Brain microvascular endothelial cell (primary cell): ENCODE data around the gene SNX25.
"Not testable (repeated sequence)": the region's sequence is repeated elsewhere in the genome, so short reads cannot be mapped to it uniquely, and the experiment has no call there.

Source experiments
- DNase-seq: peaks from one replicate; pipeline ENCODE4 v3.0.0-alpha.2; 2020
- H3K27ac ChIP-seq: fragments of 250-450 bp; sonication (Bioruptor Pico); 2 replicates; pipeline ENCODE4 v1.5.1; 2020; ENCODE audit warnings: mild to moderate bottlenecking, moderate library complexity
- H3K27me3 ChIP-seq: fragments of 250-450 bp; sonication (Bioruptor Pico); replicated peaks from 2 replicates; pipeline ENCODE4 v1.5.1; 2020; ENCODE audit warnings: mild to moderate bottlenecking
- H3K36me3 ChIP-seq: fragments of 250-450 bp; sonication (Bioruptor Pico); replicated peaks from 2 replicates; pipeline ENCODE4 v1.5.1; 2020; ENCODE audit warnings: mild to moderate bottlenecking
- H3K4me3 ChIP-seq: 2 replicates; pipeline ENCODE4 v1.5.1; 2011; ENCODE audit warnings: low read depth, mild to moderate bottlenecking, control low read depth, low read length, moderate library complexity
- CTCF ChIP-seq: IDR thresholded peaks from 2 replicates; pipeline ENCODE4 v1.5.1; 2011; ENCODE audit warnings: low read depth, mild to moderate bottlenecking, moderate library complexity, low read length, control low read depth, inconsistent platforms; ENCODE audit errors: missing control alignments
- in situ Hi-C: cut with HindIII; loops from 2 replicates; pipeline ENCODE4 v1.10.0; 2017; ENCODE audit warnings: low sequenced_read_pairs, low pct_ligation_motif_present

The SNX25 gene

GRCh38 chr4:185238215-185238681 lies 28.9 kb downstream of the SNX25 start:
- in situ Hi-C loops = no loop called here
- Histone ChIP-seq H3K4me3 (no peak overlapping the region), H3K27me3 (no peaks in the 10 kb centered on the region), H3K36me3 (no peaks in the 10 kb centered on the region), H3K27ac (peak overlapping the region; percentile 4)
- DNase-seq = peak; percentile 48
- no peak for TF ChIP-seq CTCF

GRCh38 chr4:185238750-185239149 lies 29.4 kb downstream of the SNX25 start:
- in situ Hi-C loops = no loop called here
- no peak overlapping the region for H3K4me3 ChIP-seq
- DNase-seq = no peak
- H3K27me3 ChIP-seq = no peaks in the 10 kb centered on the region
- peak overlapping the region; percentile 4 for H3K27ac ChIP-seq
- TF ChIP-seq CTCF = no peak
- H3K36me3 ChIP-seq = no peaks in the 10 kb centered on the region

- DNase-seq, H3K36me3 ChIP-seq, in situ Hi-C loops, H3K27me3 ChIP-seq, H3K27ac ChIP-seq, H3K4me3 ChIP-seq: not testable (repeated sequence)
These were observed 31.1 kb downstream of the SNX25 start for GRCh38 chr4:185240486-185240885.

GRCh38 chr4:185242749-185243533 lies 33.5 kb downstream of the SNX25 start:
- no peak for DNase-seq
- in situ Hi-C loops = no loop called here
- Histone ChIP-seq H3K27ac (no peak overlapping the region), H3K27me3 (no peaks in the 10 kb centered on the region), H3K36me3 (no peaks in the 10 kb centered on the region), H3K4me3 (no peak overlapping the region)
- no peak for TF ChIP-seq CTCF

GRCh38 chr4:185243879-185244278 lies 34.5 kb downstream of the SNX25 start:
- Histone ChIP-seq H3K4me3 (no peak overlapping the region), H3K36me3 (no peaks in the 10 kb centered on the region), H3K27ac (no peak overlapping the region), H3K27me3 (no peaks in the 10 kb centered on the region)
- in situ Hi-C loops = no loop called here
- TF ChIP-seq CTCF = no peak
- no peak for DNase-seq

- H3K27ac ChIP-seq = no peak overlapping the region
- no peak overlapping the region for H3K4me3 ChIP-seq
- no peak for DNase-seq
- in situ Hi-C loops = no loop called here
- TF ChIP-seq CTCF = no peak
- no peaks in the 10 kb centered on the region for H3K36me3 ChIP-seq
- H3K27me3 ChIP-seq = no peaks in the 10 kb centered on the region
These were observed 35.4 kb downstream of the SNX25 start for GRCh38 chr4:185244763-185245162.
